Esophagus mucosa (tissue), 1 donor: ENCODE results near the gene HEXB. TPM values are rescaled to one million over a fixed set of nuclear protein-coding genes. Genes with fewer than 3 reads are reported as not detected.
"Not testable (repeated sequence)": the region's sequence is repeated elsewhere in the genome, so short reads cannot be mapped to it uniquely, and the experiment has no call there.

Source experiments
- ATAC-seq: fragments of 200-7000 bp; cut with Tn5 transposase; one replicate; pipeline ENCODE4 v1.9.1; 2020
- total RNA-seq: library from RNA; stranded (reverse); gene quantifications from one replicate; pipeline ENCODE4 v1.2.4, GENCODE V29; 2023
- donor health status: DM: yes; HTN: yes; CAD: no.

The HEXB gene
- total RNA-seq, 1 donor from 2014 or later: 52.6 TPM

DNA sequence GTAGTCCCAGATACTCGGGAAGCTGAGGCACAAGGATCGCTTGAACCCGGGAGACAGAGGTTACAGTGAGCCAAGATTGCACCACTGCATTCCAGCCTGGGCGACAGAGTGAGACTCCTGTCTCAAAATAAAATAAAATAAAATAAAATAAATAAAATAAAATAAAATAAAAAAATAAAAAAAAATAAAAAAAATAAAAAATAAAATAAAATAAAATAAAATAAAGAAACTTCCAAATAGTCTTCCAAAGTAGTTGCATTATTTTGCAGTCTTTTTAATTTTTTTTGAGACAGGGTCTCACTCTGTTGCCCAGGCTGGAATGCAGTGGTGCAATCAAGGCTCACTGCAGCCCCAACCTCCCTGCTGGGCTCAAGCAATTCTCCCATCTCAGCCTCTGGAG is 63.7 kb downstream of the HEXB start:
- ATAC-seq: not testable (repeated sequence)

DNA sequence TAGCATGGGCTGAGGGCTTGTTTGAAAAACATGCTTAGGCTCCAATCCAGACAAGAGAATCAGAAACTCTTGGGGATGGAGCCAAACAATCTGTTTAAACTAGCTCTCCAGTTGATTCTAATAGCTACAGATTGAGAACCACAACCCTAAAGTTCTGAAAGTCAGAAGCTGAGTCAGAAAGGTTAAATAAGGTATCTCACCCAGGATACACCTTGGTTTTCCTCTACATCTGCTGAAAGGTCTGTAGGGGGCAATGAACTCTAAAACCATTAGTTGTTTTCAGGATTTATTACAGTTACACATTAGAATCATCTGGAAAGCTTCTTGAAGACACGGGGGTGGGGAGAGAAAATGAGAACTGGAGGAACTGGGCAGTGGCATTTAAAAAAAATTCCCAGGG is 76.2 kb downstream of the HEXB start:
- ATAC-seq: no peak

DNA sequence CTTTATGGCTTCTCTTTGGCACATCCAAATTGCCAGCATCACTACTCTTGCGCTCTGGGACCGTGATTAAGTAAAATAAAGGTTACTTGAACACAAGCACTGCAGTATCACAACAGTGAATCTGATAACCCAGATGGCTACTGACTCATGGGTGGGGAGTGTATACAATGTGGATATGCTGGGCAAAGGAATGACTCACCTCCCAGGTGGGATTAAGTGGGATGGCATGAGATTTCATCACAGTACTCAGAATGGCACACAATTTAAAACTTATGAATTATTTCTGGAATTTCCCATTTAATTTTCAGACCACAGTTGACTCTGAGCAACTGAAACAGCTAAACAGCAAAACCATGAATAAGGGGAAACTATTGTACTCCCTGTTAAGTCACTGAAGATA is 77.6 kb downstream of the HEXB start:
- ATAC-seq: peak; percentile 61

DNA sequence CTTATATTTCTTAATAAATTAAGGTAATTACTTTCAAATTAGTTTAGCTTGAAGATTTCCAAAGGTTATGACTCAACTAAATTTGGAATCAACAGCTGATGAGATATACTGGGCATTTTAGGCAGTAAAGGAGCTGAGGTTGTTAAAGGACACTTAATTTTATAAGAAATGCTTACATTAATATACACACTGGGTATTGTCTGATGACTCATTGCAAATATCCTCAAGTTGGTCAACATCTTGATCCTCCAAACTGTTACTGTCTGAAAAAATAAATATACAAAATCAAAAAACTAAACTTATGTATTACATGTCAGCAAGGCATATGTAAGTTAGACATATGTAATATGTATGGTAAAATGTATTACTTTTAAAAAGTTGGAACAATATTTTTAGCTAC is 78.5 kb downstream of the HEXB start:
- no peak for ATAC-seq

DNA sequence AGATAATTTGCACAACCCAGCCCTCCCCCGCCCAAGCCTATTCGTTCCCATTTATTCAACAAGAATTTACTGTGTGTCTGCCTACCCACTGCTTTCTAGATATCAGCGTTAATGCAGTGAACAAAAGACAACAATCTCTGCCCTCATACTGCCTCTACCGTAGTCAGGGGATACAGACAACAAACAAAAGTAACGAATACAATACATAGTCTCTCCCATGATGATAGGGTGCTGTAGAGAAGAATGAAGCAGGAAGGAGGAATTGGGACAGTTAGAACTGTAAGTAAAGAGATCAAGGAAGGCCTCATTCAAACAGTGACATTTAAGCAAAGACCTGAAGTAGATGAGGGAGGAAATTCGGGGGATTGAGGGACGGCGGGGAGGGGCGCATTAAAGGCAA is 80.2 kb downstream of the HEXB start:
- ATAC-seq: no peak

DNA sequence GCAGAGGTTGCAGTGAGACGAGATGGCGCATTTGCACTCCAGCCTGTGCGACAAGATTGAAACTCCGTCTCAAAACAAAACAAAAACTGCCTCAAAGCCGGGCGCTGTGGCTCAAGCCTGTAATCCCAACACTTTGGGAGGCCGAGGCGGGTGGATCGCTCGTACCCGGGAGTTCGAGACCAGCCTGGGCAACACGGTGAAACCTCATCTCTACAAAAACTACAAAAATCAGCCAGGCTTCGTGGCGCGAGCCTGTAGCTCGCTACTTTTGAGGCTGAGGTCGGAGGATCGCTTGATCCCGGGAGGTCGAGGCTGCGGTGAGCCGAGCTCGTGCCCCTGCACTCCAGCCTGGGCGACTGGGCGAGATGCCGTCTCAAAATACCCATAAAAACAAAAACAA is 80.9 kb downstream of the HEXB start:
- no peak for ATAC-seq

DNA sequence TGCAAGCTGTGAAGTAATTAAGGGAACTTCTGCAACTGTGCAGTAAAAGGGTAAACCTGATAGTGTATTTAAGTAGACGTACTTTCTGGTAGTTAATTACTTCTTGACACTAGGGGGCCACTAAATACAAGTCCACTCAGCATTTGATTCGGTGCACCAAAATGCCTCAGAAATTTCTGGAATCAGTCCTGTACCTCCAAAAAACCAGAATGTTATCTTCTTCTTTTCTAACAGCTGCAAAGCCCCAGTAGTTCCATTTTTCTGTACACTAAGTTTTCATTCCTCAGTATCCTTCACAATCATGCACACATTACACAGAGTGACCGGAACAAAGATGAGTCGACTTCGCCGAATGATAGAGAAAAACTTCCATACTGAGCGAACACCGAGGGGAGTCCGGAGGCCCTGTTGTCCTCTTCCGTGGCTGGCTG is 81.4 kb downstream of the HEXB start:
- peak; percentile 63 for ATAC-seq

DNA sequence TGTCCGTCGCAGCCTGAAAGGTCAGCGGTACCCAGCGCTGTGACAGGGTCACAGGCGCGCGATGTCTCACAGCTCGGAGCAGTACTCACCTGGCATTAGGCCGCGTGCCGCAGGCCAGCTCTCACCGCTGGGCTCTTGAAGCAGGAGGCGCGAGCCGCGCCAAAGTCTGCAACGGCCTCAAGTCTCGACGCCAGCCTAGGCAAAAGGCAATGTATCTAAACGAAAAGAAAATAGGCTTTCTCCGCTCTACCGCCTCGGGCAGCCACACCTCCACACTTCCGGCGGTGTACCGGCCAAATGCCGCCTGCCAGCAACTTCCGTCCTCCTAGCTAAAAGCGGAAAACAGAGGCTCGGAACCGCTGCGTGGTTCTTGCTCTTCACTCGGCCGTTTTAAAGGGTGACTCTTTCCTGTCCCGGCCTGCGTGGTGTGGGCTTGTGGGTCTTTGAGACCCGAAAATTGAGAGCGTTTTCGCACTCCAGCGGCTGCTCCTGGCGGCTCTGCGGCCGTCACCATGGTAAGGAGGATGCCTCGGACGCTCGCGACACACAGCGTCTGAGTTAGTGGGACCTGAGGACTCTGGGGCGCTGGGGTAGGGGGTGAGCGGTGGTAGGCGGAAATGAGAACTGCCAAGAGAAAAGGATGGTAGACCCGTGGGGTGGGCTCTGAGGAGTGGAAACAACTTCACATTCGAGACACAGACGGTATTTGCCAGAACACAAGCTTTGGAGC is 82.0 kb downstream of the HEXB start, which contains the start of the genes GFM2 and NSA2:
Gene GFM2, minus strand, starts transcription at position 269 of the 730 bp plus-strand sequence. CDS start 3,375 bp downstream, outside the sequence.
Gene NSA2, plus strand, starts transcription at position 401 of the 730 bp plus-strand sequence. Its CDS starts 112 bp downstream, at position 513.
- peak; percentile 97 for ATAC-seq

DNA sequence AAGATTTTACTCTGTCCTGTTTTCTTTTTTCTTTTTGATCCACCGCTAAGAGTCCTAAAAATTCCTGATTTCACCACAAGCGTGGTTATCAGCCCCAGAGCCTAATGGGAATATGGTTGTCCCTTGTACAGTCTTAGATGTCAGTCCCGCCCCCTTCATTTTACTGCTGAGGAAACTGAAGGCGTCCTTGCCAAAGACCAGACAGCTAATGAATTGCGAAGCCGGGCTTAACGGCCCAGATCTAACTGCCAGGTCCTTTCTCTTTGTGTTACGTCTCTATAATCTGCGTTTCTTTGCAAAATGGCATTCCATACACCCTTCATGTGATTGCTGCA is 82.5 kb downstream of the HEXB start:
- ATAC-seq: peak; percentile 31

Other genes starting within 250 kb of the HEXB start
- 2.6 TPM for gene ENC1, start 44.5 kb upstream of the HEXB start, total RNA-seq
- gene GFM2, start 81.9 kb downstream of the HEXB start, total RNA-seq: 13.9 TPM
- 39.6 TPM for gene NSA2, start 82.0 kb downstream of the HEXB start, total RNA-seq
- 1.5 TPM for gene FAM169A, start 181.2 kb downstream of the HEXB start, total RNA-seq